IPS DF 19.7 (cell line): Measurements from ENCODE around the gene PCDHA5.
"Not testable (repeated sequence)": the region's sequence is repeated elsewhere in the genome, so short reads cannot be mapped to it uniquely, and the experiment has no call there.

ENCODE experiments used
- DNase-seq: peaks from one replicate; pipeline ENCODE4 v3.0.0-alpha.2; 2013; ENCODE audit warnings: low read depth, low spot score

Gene PCDHA5

GRCh38 chr5:140821375-140822280, at the start of gene PCDHA5:
Gene PCDHA5 (plus strand): TSS chr5:140821613.
- no peak for DNase-seq

- DNase-seq, result no peak
These were observed 40.9 kb upstream of the PCDHA5 start for GRCh38 chr5:140780512-140780911.

- no peak for DNase-seq
These were observed 35.3 kb upstream of the PCDHA5 start, which contains the start of gene PCDHA1 for GRCh38 chr5:140785905-140786686. Gene PCDHA1 (plus strand): TSS chr5:140786140.

- not testable (repeated sequence) for DNase-seq
These were observed 34.0 kb upstream of the PCDHA5 start for GRCh38 chr5:140787422-140787821.

GRCh38 chr5:140787849-140788504, 33.4 kb upstream of the PCDHA5 start:
- DNase-seq, result not testable (repeated sequence)

- no peak for DNase-seq
These were observed 30.3 kb upstream of the PCDHA5 start for GRCh38 chr5:140791089-140791488.

- no peak for DNase-seq
These were observed 26.7 kb upstream of the PCDHA5 start, which contains the start of gene PCDHA2 for GRCh38 chr5:140794595-140795258. Gene PCDHA2 (plus strand): TSS chr5:140794852.

- no peak for DNase-seq
These were observed 26.2 kb upstream of the PCDHA5 start for GRCh38 chr5:140795259-140795641.

GRCh38 chr5:140796072-140796717, 25.2 kb upstream of the PCDHA5 start:
- not testable (repeated sequence) for DNase-seq

- DNase-seq, result no peak
These were observed 24.7 kb upstream of the PCDHA5 start for GRCh38 chr5:140796718-140797095.

GRCh38 chr5:140800816-140801493, 20.5 kb upstream of the PCDHA5 start, which contains the start of gene PCDHA3:
Gene PCDHA3 (plus strand): TSS chr5:140801057.
- DNase-seq, result no peak

GRCh38 chr5:140801494-140801841, 19.9 kb upstream of the PCDHA5 start:
- no peak for DNase-seq

GRCh38 chr5:140802381-140802780, 19.0 kb upstream of the PCDHA5 start:
- not testable (repeated sequence) for DNase-seq

- no peak for DNase-seq
These were observed 18.6 kb upstream of the PCDHA5 start for GRCh38 chr5:140802781-140803271.

GRCh38 chr5:140806834-140807775, 14.3 kb upstream of the PCDHA5 start, which contains the start of gene PCDHA4:
Gene PCDHA4 (plus strand): TSS chr5:140807068.
- DNase-seq, result no peak

GRCh38 chr5:140808241-140808888, 13.0 kb upstream of the PCDHA5 start:
- DNase-seq, result not testable (repeated sequence)

GRCh38 chr5:140808889-140809291, 12.5 kb upstream of the PCDHA5 start:
- no peak for DNase-seq

- DNase-seq, result no peak
These were observed 842 bp downstream of the PCDHA5 start for GRCh38 chr5:140822281-140822629.
